ENCODE data around the gene POMC. TPM values are rescaled to one million over a fixed set of nuclear protein-coding genes. Genes with fewer than 3 reads are reported as not detected.

POMC gene
- total RNA-seq, 1 experiment from 2014 or later: not detected

DNA sequence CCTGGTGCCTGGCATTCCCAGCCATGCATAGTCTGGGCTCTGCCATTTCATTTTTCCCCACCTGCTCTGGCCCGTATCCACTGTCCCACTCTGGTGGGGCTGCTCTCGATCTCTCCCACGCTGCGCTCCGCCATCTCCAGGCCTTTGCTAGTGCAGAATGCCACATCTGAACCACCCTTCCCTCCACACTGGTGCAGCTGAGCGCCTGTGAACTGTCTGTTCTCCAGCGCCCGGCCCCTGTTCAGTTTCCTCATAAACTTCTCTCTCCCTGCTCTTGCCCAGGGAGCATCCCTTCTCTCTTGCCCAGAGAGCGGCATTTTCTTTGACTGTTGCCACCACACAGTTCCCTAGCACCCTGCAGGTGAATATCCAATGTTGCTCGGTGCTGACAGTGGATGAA is 21.5 kb downstream of the POMC start:
- intact Hi-C loops (cut with micrococcal nuclease): no loop called here
- H3K9me3 ChIP-seq (ENCODE audit: control insufficient read depth in 1 of 2, insufficient read depth in 1 of 2, low read depth in 1 of 2, low read length in 2 of 2): no peaks in the 10 kb centered on the region
- TF ChIP-seq POLR2AphosphoS5 (IDR thresholded peaks at IDR 0.05; ENCODE audit: low read depth, low read length) (no peak), EZH2 (IDR thresholded peaks at IDR 0.05) (no peak), POLR2A (IDR thresholded peaks at IDR 0.05; ENCODE audit: borderline replicate concordance, extremely low read depth, insufficient read depth, insufficient read length) (no peak), SP1 (IDR thresholded peaks at IDR 0.05; ENCODE audit: low read depth) (no peak), ZNF274 (IDR thresholded peaks at IDR 0.05; ENCODE audit: low read depth, low read length) (no peak), EGR1 (IDR thresholded peaks at IDR 0.05; ENCODE audit: low read depth) (no peak), FOSL1 (IDR thresholded peaks at IDR 0.05; ENCODE audit: low read depth) (no peak)
- H3K27ac ChIP-seq (ENCODE audit: low read depth, low read length): no peak overlapping the region
- H3K36me3 ChIP-seq (ENCODE audit: control insufficient read depth in 1 of 2, insufficient read depth in 2 of 2, low read length in 2 of 2): no peaks in the 10 kb centered on the region
- no peaks in the 10 kb centered on the region for H4K20me1 ChIP-seq (ENCODE audit: insufficient read depth)
- POLR2A ChIA-PET: no interaction called here
- H3K4me1 ChIP-seq (ENCODE audit: control insufficient read depth in 1 of 2, insufficient read depth in 2 of 2, low read length in 2 of 2): no peaks in the 10 kb centered on the region
- RAD21 ChIA-PET (ENCODE audit: low non-redundant PET in 1 of 2, low total read pairs in 2 of 2, uncharacterized antibody in 2 of 2, unreplicated experiment in 2 of 2): no interaction called here
- H3K4me3 ChIP-seq (replicated peaks in 1 of 2; ENCODE audit: low read depth in 1 of 2, low read length in 2 of 2): no peak overlapping the region
- H3K79me2 ChIP-seq (ENCODE audit: insufficient read depth, low read length): no peaks in the 10 kb centered on the region
- H2AFZ ChIP-seq (ENCODE audit: low read depth, low read length, poor library complexity, severe bottlenecking): no peak overlapping the region
- ATAC-seq (no peak), DNase-seq (ENCODE audit: low read depth, low spot score) (no peak)
- CTCF ChIA-PET: no interaction called here
- no peak overlapping the region for H3K4me2 ChIP-seq (ENCODE audit: low read length)
- no peak overlapping the region for H3K9ac ChIP-seq (ENCODE audit: low read length)
- no peaks in the 10 kb centered on the region for H3K27me3 ChIP-seq (ENCODE audit: insufficient read depth, low read length)
- H3K9me2 ChIP-seq (ENCODE audit: insufficient read depth): no peaks in the 10 kb centered on the region
- no TSS peak for BruUV-seq (replicated peaks)

DNA sequence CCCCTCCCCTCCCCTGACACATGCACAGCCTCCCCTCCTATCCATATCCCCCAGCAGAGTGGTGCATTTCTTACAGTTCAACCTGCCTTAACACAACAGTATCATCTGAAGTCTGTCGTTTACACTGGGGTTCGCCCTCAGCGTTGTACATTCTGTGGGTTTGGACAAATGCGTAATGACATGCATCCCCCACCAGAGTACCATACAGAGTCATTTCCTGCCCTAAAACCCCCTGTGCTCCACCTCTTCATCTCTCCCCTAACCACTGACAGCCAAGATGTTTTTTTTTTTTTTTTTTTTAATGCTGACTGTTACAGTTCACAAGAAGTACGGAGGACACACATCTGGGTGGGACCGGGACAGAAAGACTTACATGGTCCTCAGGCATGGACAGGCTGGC is 22.6 kb downstream of the POMC start:
- Histone ChIP-seq H3K4me2 (ENCODE audit: low read length) (no peak overlapping the region), H4K20me1 (ENCODE audit: insufficient read depth) (no peaks in the 10 kb centered on the region), H3K9me2 (ENCODE audit: insufficient read depth) (no peaks in the 10 kb centered on the region), H3K79me2 (ENCODE audit: insufficient read depth, low read length) (no peaks in the 10 kb centered on the region), H2AFZ (ENCODE audit: low read depth, low read length, poor library complexity, severe bottlenecking) (no peak overlapping the region), H3K4me3 (replicated peaks in 1 of 2; ENCODE audit: low read depth in 1 of 2, low read length in 2 of 2) (no peak overlapping the region), H3K4me1 (ENCODE audit: control insufficient read depth in 1 of 2, insufficient read depth in 2 of 2, low read length in 2 of 2) (no peaks in the 10 kb centered on the region), H3K9me3 (ENCODE audit: control insufficient read depth in 1 of 2, insufficient read depth in 1 of 2, low read depth in 1 of 2, low read length in 2 of 2) (no peaks in the 10 kb centered on the region), H3K9ac (ENCODE audit: low read length) (no peak overlapping the region), H3K27me3 (ENCODE audit: insufficient read depth, low read length) (no peaks in the 10 kb centered on the region), H3K27ac (ENCODE audit: low read depth, low read length) (no peak overlapping the region), H3K36me3 (ENCODE audit: control insufficient read depth in 1 of 2, insufficient read depth in 2 of 2, low read length in 2 of 2) (no peaks in the 10 kb centered on the region)
- no TSS peak for BruUV-seq (replicated peaks)
- TF ChIP-seq POLR2AphosphoS5 (IDR thresholded peaks at IDR 0.05; ENCODE audit: low read depth, low read length) (no peak), TCF7L2 (IDR thresholded peaks at IDR 0.05; ENCODE audit: borderline replicate concordance, extremely low read depth, insufficient read depth, insufficient read length) (no peak), EZH2 (IDR thresholded peaks at IDR 0.05) (no peak), EGR1 (IDR thresholded peaks at IDR 0.05; ENCODE audit: low read depth) (no peak), EZH2phosphoT487 (IDR thresholded peaks at IDR 0.05; ENCODE audit: borderline replicate concordance) (no peak), SP1 (IDR thresholded peaks at IDR 0.05; ENCODE audit: low read depth) (no peak), SRF (IDR thresholded peaks at IDR 0.05; ENCODE audit: low read depth) (no peak), CBX3 (IDR thresholded peaks at IDR 0.05; ENCODE audit: low read depth) (no peak), JUND (IDR thresholded peaks at IDR 0.05) (no peak)
- TF ChIP-seq, protein P1, sequence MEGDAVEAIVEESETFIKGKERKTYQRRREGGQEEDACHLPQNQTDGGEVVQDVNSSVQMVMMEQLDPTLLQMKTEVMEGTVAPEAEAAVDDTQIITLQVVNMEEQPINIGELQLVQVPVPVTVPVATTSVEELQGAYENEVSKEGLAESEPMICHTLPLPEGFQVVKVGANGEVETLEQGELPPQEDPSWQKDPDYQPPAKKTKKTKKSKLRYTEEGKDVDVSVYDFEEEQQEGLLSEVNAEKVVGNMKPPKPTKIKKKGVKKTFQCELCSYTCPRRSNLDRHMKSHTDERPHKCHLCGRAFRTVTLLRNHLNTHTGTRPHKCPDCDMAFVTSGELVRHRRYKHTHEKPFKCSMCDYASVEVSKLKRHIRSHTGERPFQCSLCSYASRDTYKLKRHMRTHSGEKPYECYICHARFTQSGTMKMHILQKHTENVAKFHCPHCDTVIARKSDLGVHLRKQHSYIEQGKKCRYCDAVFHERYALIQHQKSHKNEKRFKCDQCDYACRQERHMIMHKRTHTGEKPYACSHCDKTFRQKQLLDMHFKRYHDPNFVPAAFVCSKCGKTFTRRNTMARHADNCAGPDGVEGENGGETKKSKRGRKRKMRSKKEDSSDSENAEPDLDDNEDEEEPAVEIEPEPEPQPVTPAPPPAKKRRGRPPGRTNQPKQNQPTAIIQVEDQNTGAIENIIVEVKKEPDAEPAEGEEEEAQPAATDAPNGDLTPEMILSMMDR (IDR thresholded peaks at IDR 0.05 in 2 of 3, conservative IDR thresholded peaks at IDR 0.05 in 1 of 3; ENCODE audit: borderline replicate concordance in 1 of 3, insufficient read depth in 1 of 3, low read depth in 2 of 3, low read length in 2 of 3): no peak
- TF ChIP-seq, protein P2, sequence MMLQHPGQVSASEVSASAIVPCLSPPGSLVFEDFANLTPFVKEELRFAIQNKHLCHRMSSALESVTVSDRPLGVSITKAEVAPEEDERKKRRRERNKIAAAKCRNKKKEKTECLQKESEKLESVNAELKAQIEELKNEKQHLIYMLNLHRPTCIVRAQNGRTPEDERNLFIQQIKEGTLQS (IDR thresholded peaks at IDR 0.05): no peak
- TF ChIP-seq, protein P3, sequence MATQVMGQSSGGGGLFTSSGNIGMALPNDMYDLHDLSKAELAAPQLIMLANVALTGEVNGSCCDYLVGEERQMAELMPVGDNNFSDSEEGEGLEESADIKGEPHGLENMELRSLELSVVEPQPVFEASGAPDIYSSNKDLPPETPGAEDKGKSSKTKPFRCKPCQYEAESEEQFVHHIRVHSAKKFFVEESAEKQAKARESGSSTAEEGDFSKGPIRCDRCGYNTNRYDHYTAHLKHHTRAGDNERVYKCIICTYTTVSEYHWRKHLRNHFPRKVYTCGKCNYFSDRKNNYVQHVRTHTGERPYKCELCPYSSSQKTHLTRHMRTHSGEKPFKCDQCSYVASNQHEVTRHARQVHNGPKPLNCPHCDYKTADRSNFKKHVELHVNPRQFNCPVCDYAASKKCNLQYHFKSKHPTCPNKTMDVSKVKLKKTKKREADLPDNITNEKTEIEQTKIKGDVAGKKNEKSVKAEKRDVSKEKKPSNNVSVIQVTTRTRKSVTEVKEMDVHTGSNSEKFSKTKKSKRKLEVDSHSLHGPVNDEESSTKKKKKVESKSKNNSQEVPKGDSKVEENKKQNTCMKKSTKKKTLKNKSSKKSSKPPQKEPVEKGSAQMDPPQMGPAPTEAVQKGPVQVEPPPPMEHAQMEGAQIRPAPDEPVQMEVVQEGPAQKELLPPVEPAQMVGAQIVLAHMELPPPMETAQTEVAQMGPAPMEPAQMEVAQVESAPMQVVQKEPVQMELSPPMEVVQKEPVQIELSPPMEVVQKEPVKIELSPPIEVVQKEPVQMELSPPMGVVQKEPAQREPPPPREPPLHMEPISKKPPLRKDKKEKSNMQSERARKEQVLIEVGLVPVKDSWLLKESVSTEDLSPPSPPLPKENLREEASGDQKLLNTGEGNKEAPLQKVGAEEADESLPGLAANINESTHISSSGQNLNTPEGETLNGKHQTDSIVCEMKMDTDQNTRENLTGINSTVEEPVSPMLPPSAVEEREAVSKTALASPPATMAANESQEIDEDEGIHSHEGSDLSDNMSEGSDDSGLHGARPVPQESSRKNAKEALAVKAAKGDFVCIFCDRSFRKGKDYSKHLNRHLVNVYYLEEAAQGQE (IDR thresholded peaks at IDR 0.05; ENCODE audit: low read depth): no peak
- intact Hi-C loops (cut with micrococcal nuclease): no loop called here
- RAD21 ChIA-PET (ENCODE audit: low non-redundant PET in 1 of 2, low total read pairs in 2 of 2, uncharacterized antibody in 2 of 2, unreplicated experiment in 2 of 2): no interaction called here
- CTCF ChIA-PET: interaction anchor here (0.7 kb wide), 1 partner anchor 458 kb away, joined by 3 read pairs; no protein-coding TSS in a partner anchor
- POLR2A ChIA-PET: no interaction called here
- DNase-seq (ENCODE audit: low read depth, low spot score): no peak
- ATAC-seq: no peak
